ENCODE data around the gene CDC42BPB. TPM values are rescaled to one million over a fixed set of nuclear protein-coding genes. Genes with fewer than 3 reads are reported as not detected.

CDC42BPB gene
- total RNA-seq, 1 donor from 2014 or later: 102 TPM

DNA sequence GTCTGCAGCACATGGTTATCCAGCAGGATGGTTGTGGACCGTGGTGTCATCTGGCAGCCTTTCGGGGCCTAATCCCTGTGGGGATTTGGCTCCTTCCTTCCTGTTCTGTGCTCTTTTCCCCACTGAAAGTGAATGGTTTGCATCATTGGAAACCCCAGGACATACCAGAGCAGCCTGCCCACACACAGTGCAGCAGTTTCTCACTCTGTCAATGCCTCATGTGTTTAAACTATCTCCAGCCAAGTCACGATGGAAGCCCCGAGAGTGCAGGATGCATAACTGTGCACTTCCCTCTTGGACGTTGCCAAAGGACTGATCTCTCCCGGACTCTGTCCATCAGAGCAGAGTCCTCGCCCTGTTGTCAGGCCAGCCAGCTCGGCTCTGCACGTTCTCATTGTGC lies 163.9 kb downstream of the CDC42BPB start:
- intact Hi-C loops (cut with DNase I): no loop called here
- H3K27ac ChIP-seq: no peak overlapping the region
- ATAC-seq (peak; percentile 64), DNase-seq (peak; percentile 59)
- H3K4me3 ChIP-seq: no peak overlapping the region
- H3K36me3 ChIP-seq: peaks cover 12% of the 10 kb centered on the region
- no peak for TF ChIP-seq CTCF (IDR thresholded peaks at IDR 0.05)
- no peaks in the 10 kb centered on the region for H3K27me3 ChIP-seq
- H3K4me1 ChIP-seq: no peaks in the 10 kb centered on the region
- H3K9me3 ChIP-seq: no peaks in the 10 kb centered on the region

- H3K4me1 ChIP-seq: no peaks in the 10 kb centered on the region
- DNase-seq (no peak), ATAC-seq (no peak)
- H3K4me3 ChIP-seq: no peak overlapping the region
- intact Hi-C loops (cut with DNase I): no loop called here
- H3K9me3 ChIP-seq: no peaks in the 10 kb centered on the region
- no peak for TF ChIP-seq CTCF (IDR thresholded peaks at IDR 0.05)
- no peaks in the 10 kb centered on the region for H3K27me3 ChIP-seq
- no peak overlapping the region for H3K27ac ChIP-seq
- peaks cover 12% of the 10 kb centered on the region for H3K36me3 ChIP-seq
Observed at GRCh38 chr14:102892651-102893050, 164.7 kb downstream of the CDC42BPB start.

DNA sequence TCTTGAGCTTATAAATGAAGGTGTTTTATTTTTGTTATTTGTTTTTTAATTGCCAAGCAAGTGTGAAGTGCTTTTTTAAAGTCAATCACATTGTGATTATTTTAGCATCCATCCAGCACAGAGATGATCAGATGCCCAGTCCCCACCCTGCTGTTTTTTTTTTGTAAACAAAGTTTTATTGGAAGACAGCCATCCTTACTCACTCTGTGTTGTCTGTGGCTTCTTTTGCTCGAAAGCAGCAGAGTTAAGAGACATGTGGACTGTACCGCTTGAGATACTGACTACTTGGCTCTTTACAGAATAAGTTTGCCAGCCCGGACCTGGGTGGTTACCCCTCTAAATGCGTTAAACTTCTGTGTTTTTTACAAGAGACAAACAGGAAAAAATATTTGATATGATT lies 165.8 kb downstream of the CDC42BPB start:
- no peak for TF ChIP-seq CTCF (IDR thresholded peaks at IDR 0.05)
- Histone ChIP-seq H3K27me3 (no peaks in the 10 kb centered on the region), H3K4me3 (no peak overlapping the region), H3K36me3 (peaks cover 16% of the 10 kb centered on the region), H3K27ac (no peak overlapping the region), H3K4me1 (no peaks in the 10 kb centered on the region), H3K9me3 (no peaks in the 10 kb centered on the region)
- intact Hi-C loops (cut with DNase I): no loop called here
- ATAC-seq (no peak), DNase-seq (no peak)

- no peak for ATAC-seq
- peaks cover 16% of the 10 kb centered on the region for H3K36me3 ChIP-seq
- H3K27ac ChIP-seq: no peak overlapping the region
- no peak for TF ChIP-seq CTCF (IDR thresholded peaks at IDR 0.05)
- no peak overlapping the region for H3K4me3 ChIP-seq
- intact Hi-C loops (cut with DNase I): no loop called here
- H3K4me1 ChIP-seq: no peaks in the 10 kb centered on the region
- no peaks in the 10 kb centered on the region for H3K27me3 ChIP-seq
- no peaks in the 10 kb centered on the region for H3K9me3 ChIP-seq
- DNase-seq: no peak
Observed at GRCh38 chr14:102891111-102891510, 166.2 kb downstream of the CDC42BPB start.

DNA sequence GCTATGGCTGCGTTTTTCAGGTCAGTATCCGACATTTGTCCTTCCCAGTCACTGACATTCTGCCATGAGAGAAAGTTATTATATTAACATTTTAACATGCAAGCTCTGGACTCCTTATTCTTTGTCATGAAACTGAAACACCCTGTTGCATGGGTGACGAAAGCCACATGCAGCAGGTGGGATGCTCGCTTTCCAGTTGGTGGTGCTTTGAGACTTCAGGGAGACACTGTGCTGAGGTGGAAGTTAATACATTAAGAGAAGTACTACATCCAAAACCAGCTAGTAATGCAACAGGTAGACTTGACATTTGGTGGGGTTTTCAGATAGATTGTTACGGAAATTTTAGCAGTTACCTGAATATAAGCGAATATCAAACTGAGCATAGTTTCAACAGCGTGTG lies 167.7 kb downstream of the CDC42BPB start:
- intact Hi-C loops (cut with DNase I): no loop called here
- no peaks in the 10 kb centered on the region for H3K9me3 ChIP-seq
- DNase-seq (no peak), ATAC-seq (no peak)
- no peaks in the 10 kb centered on the region for H3K4me1 ChIP-seq
- H3K27ac ChIP-seq: no peak overlapping the region
- no peak for TF ChIP-seq CTCF (IDR thresholded peaks at IDR 0.05)
- H3K4me3 ChIP-seq: no peak overlapping the region
- H3K27me3 ChIP-seq: no peaks in the 10 kb centered on the region
- peaks cover 16% of the 10 kb centered on the region for H3K36me3 ChIP-seq

- H3K27ac ChIP-seq: no peak overlapping the region
- H3K4me1 ChIP-seq: no peaks in the 10 kb centered on the region
- H3K4me3 ChIP-seq: no peak overlapping the region
- no peaks in the 10 kb centered on the region for H3K9me3 ChIP-seq
- DNase-seq (no peak), ATAC-seq (no peak)
- intact Hi-C loops (cut with DNase I): no loop called here
- TF ChIP-seq CTCF (IDR thresholded peaks at IDR 0.05): no peak
- peaks cover 16% of the 10 kb centered on the region for H3K36me3 ChIP-seq
- no peaks in the 10 kb centered on the region for H3K27me3 ChIP-seq
Observed at GRCh38 chr14:102888748-102889147, 168.6 kb downstream of the CDC42BPB start.

Data from upper lobe of right lung (tissue), 1 donor.